ENCODE results near the gene AUTS2.

The AUTS2 gene

GRCh38 chr7:69859342-69859741 is 261.1 kb downstream of the AUTS2 start:
- no peak overlapping the region for H3K4me3 ChIP-seq (ENCODE audit: low read depth, low read length)
- TF ChIP-seq CTCF (IDR thresholded peaks at IDR 0.05; ENCODE audit: insufficient read depth, low read depth, low read length, missing control alignments) = no peak
- DNase-seq (ENCODE audit: low read depth) = peak; percentile 5

GRCh38 chr7:69860486-69860885 is 262.2 kb downstream of the AUTS2 start:
- no peak for TF ChIP-seq CTCF (IDR thresholded peaks at IDR 0.05; ENCODE audit: insufficient read depth, low read depth, low read length, missing control alignments)
- DNase-seq (ENCODE audit: low read depth) = no peak
- H3K4me3 ChIP-seq (ENCODE audit: low read depth, low read length) = no peak overlapping the region

GRCh38 chr7:69860941-69861622 is 262.8 kb downstream of the AUTS2 start:
- H3K4me3 ChIP-seq (ENCODE audit: low read depth, low read length) = no peak overlapping the region
- TF ChIP-seq CTCF (IDR thresholded peaks at IDR 0.05; ENCODE audit: insufficient read depth, low read depth, low read length, missing control alignments) = no peak
- DNase-seq (ENCODE audit: low read depth) = no peak

- no peak for DNase-seq (ENCODE audit: low read depth)
- no peak for TF ChIP-seq CTCF (IDR thresholded peaks at IDR 0.05; ENCODE audit: insufficient read depth, low read depth, low read length, missing control alignments)
- H3K4me3 ChIP-seq (ENCODE audit: low read depth, low read length) = no peak overlapping the region
These were observed 264.3 kb downstream of the AUTS2 start for GRCh38 chr7:69862413-69863064.

- no peak for DNase-seq (ENCODE audit: low read depth)
- TF ChIP-seq CTCF (IDR thresholded peaks at IDR 0.05; ENCODE audit: insufficient read depth, low read depth, low read length, missing control alignments) = no peak
- H3K4me3 ChIP-seq (ENCODE audit: low read depth, low read length) = no peak overlapping the region
These were observed 266.0 kb downstream of the AUTS2 start for GRCh38 chr7:69864274-69864673.

- no peak overlapping the region for H3K4me3 ChIP-seq (ENCODE audit: low read depth, low read length)
- TF ChIP-seq CTCF (IDR thresholded peaks at IDR 0.05; ENCODE audit: insufficient read depth, low read depth, low read length, missing control alignments) = no peak
- peak; percentile 37 for DNase-seq (ENCODE audit: low read depth)
These were observed 266.5 kb downstream of the AUTS2 start for GRCh38 chr7:69864822-69865221.
